ENCODE measurements around the gene CRIP1. TPM values are rescaled to one million over a fixed set of nuclear protein-coding genes. Genes with fewer than 3 reads are reported as not detected.

The CRIP1 gene
- total RNA-seq, 4 donors from 2014 or later = 34.0 to 110 (median 54.6) TPM

DNA sequence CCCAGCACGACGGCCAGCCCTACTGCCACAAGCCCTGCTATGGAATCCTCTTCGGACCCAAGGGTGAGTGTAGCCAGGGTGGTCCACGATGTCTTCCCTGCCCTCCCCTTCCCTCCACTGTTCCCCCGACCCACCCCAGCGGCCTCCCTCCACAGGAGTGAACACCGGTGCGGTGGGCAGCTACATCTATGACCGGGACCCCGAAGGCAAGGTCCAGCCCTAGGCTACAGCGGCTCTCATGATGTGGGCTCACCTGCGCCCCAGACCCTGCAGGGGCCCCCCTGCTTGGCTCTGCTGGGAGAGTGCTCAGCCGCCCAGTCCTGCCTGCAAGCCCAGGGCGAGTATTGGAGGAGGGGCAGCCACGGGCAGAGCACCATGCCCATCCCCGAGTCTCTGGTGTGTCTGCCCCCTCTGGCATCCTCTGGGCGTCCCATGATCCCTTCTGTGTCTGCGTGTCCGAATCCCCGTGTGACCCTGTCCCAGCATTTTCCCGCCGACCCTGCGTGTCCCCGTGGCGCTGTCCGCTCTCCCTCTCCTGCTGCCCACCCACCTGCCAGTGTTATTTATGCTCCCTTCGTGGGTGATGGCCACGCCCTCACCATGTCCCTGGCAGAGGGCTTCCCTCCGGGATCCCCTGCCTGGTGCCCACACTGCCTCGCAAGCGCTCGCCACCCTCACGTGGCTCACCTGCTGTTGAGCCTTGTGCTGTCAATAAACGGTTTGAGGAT, 7.1 kb upstream of the CRIP1 start:
- no peak for DNase-seq (ENCODE audit: extremely low spot score)
- Histone ChIP-seq H3K4me3 (no peak overlapping the region), H3K4me1 (peaks cover 74 to 97% (median 97%) of the 10 kb centered on the region in 4 donors), H3K27me3 (peaks cover 0 to 3% (median 0%) of the 10 kb centered on the region in 4 donors), H3K27ac (replicated peaks in 1 of 4) (peak overlapping the region; percentile 93 to 99 (median 96)), H3K9me3 (no peaks in the 10 kb centered on the region), H3K36me3 (peaks cover 3 to 32% (median 20%) of the 10 kb centered on the region in 4 donors)
- TF ChIP-seq CTCF (IDR thresholded peaks at IDR 0.05) (no peak), EP300 (IDR thresholded peaks at IDR 0.05) (no peak), POLR2A (IDR thresholded peaks at IDR 0.05; ENCODE audit: low read depth) (no peak), POLR2AphosphoS5 (IDR thresholded peaks at IDR 0.05) (no peak)
- intact Hi-C loops (cut with DNase I) = no loop called here
- 69% methylated on average over 22 of the region's 34 CpGs for WGBS

GRCh38 chr14:105480199-105480746, 6.4 kb upstream of the CRIP1 start:
- no peaks in the 10 kb centered on the region for H3K9me3 ChIP-seq
- peak overlapping the region in 3 of 4 donors; percentile 51 to 58 (median 56) for H3K4me3 ChIP-seq
- 55% methylated on average over 15 of the region's 15 CpGs for WGBS
- peaks cover 0 to 3% (median 0%) of the 10 kb centered on the region in 4 donors for H3K27me3 ChIP-seq
- peak overlapping the region; percentile 93 to 99 (median 96) for H3K27ac ChIP-seq (replicated peaks in 1 of 4)
- H3K36me3 ChIP-seq = peaks cover 3 to 32% (median 20%) of the 10 kb centered on the region in 4 donors
- intact Hi-C loops (cut with DNase I) = no loop called here
- TF ChIP-seq EP300 (IDR thresholded peaks at IDR 0.05) = no peak
- TF ChIP-seq POLR2AphosphoS5 (IDR thresholded peaks at IDR 0.05) = no peak
- DNase-seq (ENCODE audit: extremely low spot score) = no peak
- peaks cover 81 to 99% (median 98%) of the 10 kb centered on the region in 4 donors for H3K4me1 ChIP-seq

DNA sequence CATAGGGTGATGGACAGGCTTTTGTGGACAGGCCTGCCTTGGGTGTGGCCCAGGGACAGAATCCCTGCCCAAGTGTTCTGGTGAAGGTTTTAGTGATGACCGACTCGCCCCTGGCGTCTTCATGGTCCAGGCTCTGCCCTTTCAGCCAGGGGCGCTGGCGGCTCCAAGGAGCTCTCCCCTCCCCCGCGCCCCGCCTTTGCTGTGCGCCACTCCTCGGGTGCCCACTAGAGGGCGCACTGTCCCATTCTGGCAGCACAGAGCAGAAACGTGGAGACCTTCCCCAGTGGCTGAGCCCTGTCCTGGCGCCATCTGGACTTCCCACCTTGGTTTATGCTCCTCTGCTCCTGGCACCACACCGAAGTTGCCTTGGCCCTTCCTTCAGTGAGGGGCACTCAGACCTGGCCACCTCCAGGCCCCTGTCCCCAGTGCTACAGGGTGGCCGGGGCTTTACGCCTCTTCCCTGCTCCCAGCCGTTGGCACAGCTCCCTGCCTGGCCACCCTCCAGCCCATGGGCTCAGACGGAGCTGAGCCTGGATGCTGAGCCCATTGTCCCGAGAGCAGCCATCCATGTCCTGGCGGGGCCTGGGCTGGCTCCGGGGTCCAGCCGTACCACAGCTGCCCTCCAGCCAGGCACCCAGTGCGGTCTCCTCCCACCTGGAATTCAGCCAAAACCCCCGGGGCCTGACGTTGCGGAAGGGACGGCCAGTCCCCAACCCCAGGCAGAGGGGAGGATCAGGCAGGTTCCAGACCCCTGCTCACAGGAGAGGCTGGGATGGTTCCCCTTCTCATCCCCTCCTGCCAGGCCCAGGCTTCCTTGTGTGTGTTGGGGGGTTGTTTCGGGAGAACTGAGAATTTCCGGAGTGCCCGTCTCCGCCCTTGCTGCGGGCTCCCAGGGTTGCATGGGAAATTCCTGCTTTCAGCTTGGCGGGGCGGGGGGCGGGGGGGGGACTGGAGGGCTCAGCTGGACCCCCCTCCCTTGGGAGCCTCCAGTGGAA, 5.6 kb upstream of the CRIP1 start:
- peak; percentile 96 for DNase-seq (ENCODE audit: extremely low spot score)
- peak overlapping the region; percentile 46 to 58 (median 54) for H3K4me3 ChIP-seq
- WGBS = 0% methylated on average over 8 of the region's 35 CpGs
- H3K4me1 ChIP-seq = peaks cover 90 to 99% (median 98%) of the 10 kb centered on the region in 4 donors
- peak overlapping the region; percentile 93 to 99 (median 96) for H3K27ac ChIP-seq (replicated peaks in 1 of 4)
- no peaks in the 10 kb centered on the region for H3K9me3 ChIP-seq
- intact Hi-C loops (cut with DNase I) = no loop called here
- TF ChIP-seq EP300 (IDR thresholded peaks at IDR 0.05) (no peak), POLR2AphosphoS5 (IDR thresholded peaks at IDR 0.05) (peak; percentile 76 to 80), CTCF (IDR thresholded peaks at IDR 0.05) (peak in 2 of 3 experiments; percentile 95 to 99), POLR2A (IDR thresholded peaks at IDR 0.05; ENCODE audit: low read depth) (no peak)
- peaks cover 3 to 30% (median 20%) of the 10 kb centered on the region in 4 donors for H3K36me3 ChIP-seq
- H3K27me3 ChIP-seq = peaks cover 0 to 3% (median 0%) of the 10 kb centered on the region in 4 donors

- peaks cover 3 to 24% (median 20%) of the 10 kb centered on the region in 4 donors for H3K36me3 ChIP-seq
- H3K4me3 ChIP-seq = peak overlapping the region; percentile 46 to 58 (median 54)
- peak overlapping the region; percentile 93 to 99 (median 96) for H3K27ac ChIP-seq (replicated peaks in 1 of 4)
- H3K4me1 ChIP-seq = peaks cover 88 to 99% (median 98%) of the 10 kb centered on the region in 4 donors
- H3K27me3 ChIP-seq = peaks cover 0 to 6% (median 0%) of the 10 kb centered on the region in 4 donors
- intact Hi-C loops (cut with DNase I) = no loop called here
- peak; percentile 99 for DNase-seq (ENCODE audit: extremely low spot score)
- 1% methylated on average over 15 of the region's 18 CpGs for WGBS
- peak in 2 of 3 experiments; percentile 11 to 13 for TF ChIP-seq CTCF (IDR thresholded peaks at IDR 0.05)
- no peak for TF ChIP-seq EP300 (IDR thresholded peaks at IDR 0.05)
- TF ChIP-seq POLR2AphosphoS5 (IDR thresholded peaks at IDR 0.05) = peak; percentile 63 to 70
- no peak for TF ChIP-seq POLR2A (IDR thresholded peaks at IDR 0.05; ENCODE audit: low read depth)
- H3K9me3 ChIP-seq = no peaks in the 10 kb centered on the region
Measured at GRCh38 chr14:105481886-105482457, 4.7 kb upstream of the CRIP1 start.
